HepG2 (cell line): ENCODE data around the gene CXCR1. TPM values are rescaled to one million over a fixed set of nuclear protein-coding genes. Genes with fewer than 3 reads are reported as not detected.

Experiments used
- ATAC-seq: fragments of 200-7000 bp; cut with Tn5 transposase; 3 replicates; pipeline ENCODE4 v1.9.1; 2020; ENCODE audit warnings: mild to moderate bottlenecking, moderate library complexity
- BruUV-seq: library from RNA; stranded (reverse); fragments of 400-500 nt; replicated peaks from 2 replicates; lab custom pipeline; 2021; lab: Mats Ljungman, UMichigan
- CTCF ChIA-PET: fragments of 300-600 bp; formaldehyde crosslinking; extraction: SDS; loops from one replicate; lab custom pipeline; 2021; ENCODE audit warnings: low total read pairs, inconsistent platforms, low intra/inter-chr PET ratio; lab: Yijun Ruan, JAX
- POLR2A ChIA-PET: fragments of 350-600 bp; sonication (Branson Sonifier 250); formaldehyde crosslinking; loops from one replicate; lab custom pipeline; 2020; ENCODE audit warnings: antibody characterized with exemption, inconsistent platforms; lab: Yijun Ruan, JAX
- DNase-seq: peaks from one replicate; pipeline ENCODE4 v3.0.0-alpha.2; 2015; ENCODE audit warnings: low spot score
- FAIRE-seq: peaks from 3 replicates; lab custom pipeline; 2011; peaks lifted over from hg19 to GRCh38; lab: Jason Lieb, UNC
- H2AFZ ChIP-seq: one replicate; pipeline ENCODE4 v1.6.1; 2011; ENCODE audit warnings: low read length, inconsistent platforms
- H3K27ac ChIP-seq: fragments of 300-600 bp; 3 replicates; pipeline ENCODE4 v1.8.0; 2011; ENCODE audit warnings: mixed run types, mild to moderate bottlenecking, mixed read lengths, low read length, inconsistent platforms; ENCODE audit not compliant: insufficient read depth; ENCODE audit errors: extremely low read length
- H3K27me3 ChIP-seq, 2 experiments: fragments of 200-600 bp in 1 of 2; 2 replicates in 1 of 2; 3 replicates in 1 of 2; pipeline versions ENCODE4 v1.6.0 to v1.8.0; 2011; ENCODE audit warnings: low read length in 2 of 2, mild to moderate bottlenecking in 2 of 2, moderate library complexity in 2 of 2, inconsistent platforms in 1 of 2; ENCODE audit not compliant: insufficient read depth in 2 of 2, control insufficient read depth in 1 of 2
- H3K36me3 ChIP-seq, 2 experiments: fragments of 200-600 bp in 1 of 2; replicated peaks in 1 of 2; 2 replicates in 1 of 2; 3 replicates in 1 of 2; pipeline versions ENCODE4 v1.5.1 to v1.8.0; 2011; ENCODE audit warnings: low read length in 2 of 2, inconsistent platforms in 1 of 2; ENCODE audit not compliant: insufficient read depth in 2 of 2, control insufficient read depth in 1 of 2
- H3K4me1 ChIP-seq: 2 replicates; pipeline ENCODE4 v1.5.1; 2012; ENCODE audit warnings: low read length, inconsistent platforms; ENCODE audit not compliant: insufficient read depth
- H3K4me2 ChIP-seq: 2 replicates; pipeline ENCODE4 v1.6.0; 2011; ENCODE audit warnings: low read depth, low read length, inconsistent platforms
- H3K4me3 ChIP-seq, 3 experiments: fragments of 200-600 bp in 1 of 3; sonication (generic), shearing (Covaris generic) in 1 of 3; replicated peaks in 1 of 3; 2 replicates each; pipeline ENCODE4 v1.5.1; 2011 to 2016; ENCODE audit warnings: low read length in 3 of 3, inconsistent platforms in 2 of 3, low read depth in 2 of 3, mild to moderate bottlenecking in 2 of 3, control low read depth in 1 of 3, mixed read lengths in 1 of 3; ENCODE audit not compliant: insufficient read depth in 1 of 3
- H3K79me2 ChIP-seq: one replicate; pipeline ENCODE4 v1.6.1; 2011; ENCODE audit warnings: low read length, inconsistent platforms; ENCODE audit not compliant: insufficient read depth
- H3K9ac ChIP-seq: 2 replicates; pipeline ENCODE4 v1.6.0; 2011; ENCODE audit warnings: mild to moderate bottlenecking, low read depth, low read length, inconsistent platforms; ENCODE audit not compliant: insufficient read depth
- H3K9me3 ChIP-seq: 2 replicates; pipeline ENCODE4 v1.5.1; 2012; ENCODE audit warnings: mild to moderate bottlenecking, low read length
- H4K20me1 ChIP-seq: 2 replicates; pipeline ENCODE4 v1.6.0; 2011; ENCODE audit warnings: inconsistent platforms, mild to moderate bottlenecking, low read length, moderate library complexity; ENCODE audit not compliant: insufficient read depth
- FLYWCH1 ChIP-seq: sonication (generic); formaldehyde crosslinking; IDR thresholded peaks from 2 replicates; pipeline ENCODE4 v1.8.1; 2023; ENCODE audit warnings: mild to moderate bottlenecking, missing genetic modification reagents
- FOSL2 ChIP-seq: sonication (generic); formaldehyde crosslinking; IDR thresholded peaks from 2 replicates; pipeline ENCODE4 v1.4.0; 2020; ENCODE audit warnings: missing genetic modification reagents
- FOXP1 ChIP-seq, 2 experiments: fragments of 450-650 bp in 1 of 2; IDR thresholded peaks; 2 replicates each; pipeline ENCODE4 v1.6.1; 2017 to 2018; ENCODE audit warnings: antibody characterized with exemption in 1 of 2
- GATA4 ChIP-seq: sonication (generic); IDR thresholded peaks from 2 replicates; pipeline ENCODE4 v1.6.1; 2016; ENCODE audit warnings: antibody characterized with exemption, low read depth, borderline replicate concordance
- MATR3 ChIP-seq: sonication (generic); formaldehyde crosslinking; IDR thresholded peaks from 2 replicates; pipeline ENCODE4 v1.4.0; 2020; ENCODE audit warnings: missing genetic modification reagents
- PHF5A ChIP-seq: IDR thresholded peaks from one replicate; pipeline ENCODE4 v1.6.1; 2018; ENCODE audit warnings: low read depth, missing genetic modification reagents; ENCODE audit not compliant: unreplicated experiment
- STAT6 ChIP-seq: sonication (generic); formaldehyde crosslinking; IDR thresholded peaks from 2 replicates; pipeline ENCODE4 v1.4.0; 2020; ENCODE audit warnings: missing genetic modification reagents, mild to moderate bottlenecking, borderline replicate concordance
- ZSCAN5A ChIP-seq: sonication (generic); formaldehyde crosslinking; IDR thresholded peaks from 2 replicates; pipeline ENCODE4 v1.8.0; 2022; ENCODE audit warnings: mild to moderate bottlenecking, missing genetic modification reagents, borderline replicate concordance
- WGBS: methylation state at CpG from one replicate; pipeline ENCODE4 v1.1.6; 2017; ENCODE audit warnings: low lambda C conversion rate; 5-methylcytosine and 5-hydroxymethylcytosine counted together
- in situ Hi-C: cut with HindIII; loops from 2 replicates; pipeline ENCODE4 v1.10.0; 2017; ENCODE audit warnings: low pct_unique_long_range_greater_than_20kb; ENCODE audit not compliant: extremely low pct_ligation_motif_present
- intact Hi-C: fragments of 100-400 bp; cut with micrococcal nuclease; formaldehyde crosslinking; loops from one replicate; pipeline ENCODE4 v1.10.0; 2022; ENCODE audit not compliant: unreplicated experiment
- polyA plus RNA-seq, 8 experiments: library from polyadenylated mRNA; depleted of rRNA in 3 of 8; stranded (reverse) in 7 of 8; unstranded in 1 of 8; fragments of >200 nt; fragmentation: Illumina TruSeq in 4 of 8; extraction: Trizol in 4 of 8; gene quantifications; 2 replicates each; pipeline versions ENCODE4 v1.2.1 to v1.2.3, GENCODE V29; 2011 to 2016; ENCODE audit warnings: low read depth in 4 of 8, missing spikeins in 1 of 8, mixed read lengths in 1 of 8; ENCODE audit not compliant: insufficient read depth in 1 of 8
- total RNA-seq, 5 experiments: library from RNA; depleted of rRNA; stranded (reverse); fragments of >200 nt; fragmentation: Illumina TruSeq; extraction: Trizol; gene quantifications; 2 replicates each; pipeline ENCODE4 v1.2.3, GENCODE V29; 2016; ENCODE audit warnings: low read depth in 1 of 5

The CXCR1 gene
- total and polyA plus RNA-seq, 2 of the 13 experiments (the other 11 are each of a cell fraction or from before 2014, with no cell fraction given), result not detected

GRCh38 chr2:218130377-218130776 lies 36.4 kb downstream of the CXCR1 start (continued):
- TF ChIP-seq STAT6 (CRISPR knock-in tag), result no peak
- TF ChIP-seq, all 625 proteins: peak for 0

GRCh38 chr2:218129458-218130135 lies 37.2 kb downstream of the CXCR1 start:
- intact Hi-C loops, result no loop called here
- no TSS peak for BruUV-seq
- no peaks in the 10 kb centered on the region for H4K20me1 ChIP-seq
- 46% methylated on average over 6 of the region's 6 CpGs for WGBS
- no peak overlapping the region for H3K4me2 ChIP-seq
- H3K4me3 ChIP-seq, result no peak overlapping the region
- no peak overlapping the region for H3K9ac ChIP-seq
- no peak overlapping the region for H2AFZ ChIP-seq
- no peak for DNase-seq
- in situ Hi-C loops, result no loop called here
- peaks cover 3 to 47% of the 10 kb centered on the region in 2 experiments for H3K27me3 ChIP-seq
- ATAC-seq, result no peak
- FAIRE-seq, result no peak
- TF ChIP-seq ZSCAN5A (CRISPR knock-in tag), result no peak
- TF ChIP-seq FOSL2 (CRISPR knock-in tag), result no peak
- no peak for TF ChIP-seq FOXP1 (IDR thresholded peaks at IDR 0.05)
- TF ChIP-seq FOXP1 (CRISPR knock-in tag; IDR thresholded peaks at IDR 0.05), result no peak
- TF ChIP-seq PHF5A (CRISPR knock-in tag), result no peak
- no peak for TF ChIP-seq FLYWCH1 (CRISPR knock-in tag)
- no peak for TF ChIP-seq GATA4
- TF ChIP-seq MATR3 (CRISPR knock-in tag), result no peak
- H3K9me3 ChIP-seq, result no peaks in the 10 kb centered on the region
- no peaks in the 10 kb centered on the region for H3K4me1 ChIP-seq
- no peak overlapping the region for H3K27ac ChIP-seq
- H3K79me2 ChIP-seq, result no peaks in the 10 kb centered on the region
- POLR2A ChIA-PET, result no interaction called here
- CTCF ChIA-PET, result no interaction called here
- no peaks in the 10 kb centered on the region for H3K36me3 ChIP-seq
